C4-2B (cell line): ENCODE measurements around the gene KATNAL1.

ENCODE experiments used
- H3K27ac ChIP-seq: fragments of 450-650 bp; 2 replicates; pipeline ENCODE4 v1.5.1; 2017
- ZFX ChIP-seq: fragments of 450-650 bp; IDR thresholded peaks from 2 replicates; pipeline ENCODE4 v1.6.1; 2017
- TF ChIP-seq, protein P1 (sequence below): fragments of 450-650 bp; conservative IDR thresholded peaks from 2 replicates; pipeline ENCODE4 v1.5.1; 2017; ENCODE audit warnings: mild to moderate bottlenecking

Gene KATNAL1

DNA sequence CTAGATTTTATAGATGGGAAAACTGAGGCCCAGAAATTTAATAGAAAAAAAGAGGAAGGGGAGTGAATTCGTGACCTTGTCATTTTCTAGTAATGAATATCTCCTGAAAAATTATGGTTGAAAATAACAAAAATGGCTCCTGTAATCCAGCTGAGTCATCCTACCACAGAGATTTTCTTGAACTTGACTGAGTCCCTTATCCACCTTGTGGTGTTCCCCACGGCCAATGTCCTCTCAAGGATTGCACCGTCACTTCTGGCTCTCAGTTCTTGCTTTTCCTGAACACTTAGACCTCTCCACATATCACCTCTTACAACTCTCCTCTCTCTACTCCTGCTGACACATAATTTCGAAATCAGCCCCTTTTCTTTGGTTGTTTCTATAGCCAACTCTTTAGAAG lies 1.2 kb upstream of the KATNAL1 start:
- TF ChIP-seq, protein P1, sequence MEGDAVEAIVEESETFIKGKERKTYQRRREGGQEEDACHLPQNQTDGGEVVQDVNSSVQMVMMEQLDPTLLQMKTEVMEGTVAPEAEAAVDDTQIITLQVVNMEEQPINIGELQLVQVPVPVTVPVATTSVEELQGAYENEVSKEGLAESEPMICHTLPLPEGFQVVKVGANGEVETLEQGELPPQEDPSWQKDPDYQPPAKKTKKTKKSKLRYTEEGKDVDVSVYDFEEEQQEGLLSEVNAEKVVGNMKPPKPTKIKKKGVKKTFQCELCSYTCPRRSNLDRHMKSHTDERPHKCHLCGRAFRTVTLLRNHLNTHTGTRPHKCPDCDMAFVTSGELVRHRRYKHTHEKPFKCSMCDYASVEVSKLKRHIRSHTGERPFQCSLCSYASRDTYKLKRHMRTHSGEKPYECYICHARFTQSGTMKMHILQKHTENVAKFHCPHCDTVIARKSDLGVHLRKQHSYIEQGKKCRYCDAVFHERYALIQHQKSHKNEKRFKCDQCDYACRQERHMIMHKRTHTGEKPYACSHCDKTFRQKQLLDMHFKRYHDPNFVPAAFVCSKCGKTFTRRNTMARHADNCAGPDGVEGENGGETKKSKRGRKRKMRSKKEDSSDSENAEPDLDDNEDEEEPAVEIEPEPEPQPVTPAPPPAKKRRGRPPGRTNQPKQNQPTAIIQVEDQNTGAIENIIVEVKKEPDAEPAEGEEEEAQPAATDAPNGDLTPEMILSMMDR: no peak
- no peak for TF ChIP-seq ZFX
- H3K27ac ChIP-seq: no peak overlapping the region

DNA sequence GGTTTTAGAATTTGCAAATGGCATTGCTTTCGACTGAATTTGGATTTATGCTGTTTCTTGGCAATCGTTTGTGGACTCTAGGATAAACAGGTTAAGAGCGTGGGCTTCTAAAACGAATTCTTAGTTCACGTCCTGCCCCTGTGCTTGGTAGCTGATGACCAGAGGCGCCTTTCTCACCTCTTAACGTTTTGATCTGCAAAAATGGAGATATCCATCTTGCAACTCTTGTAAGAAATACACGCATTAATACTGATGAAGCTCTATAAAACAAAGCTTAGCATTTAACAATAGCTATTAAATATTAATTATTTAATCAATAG lies 580 bp upstream of the KATNAL1 start:
- no peak for TF ChIP-seq ZFX
- TF ChIP-seq, protein P1: no peak
- peak overlapping the region; percentile 78 for H3K27ac ChIP-seq

DNA sequence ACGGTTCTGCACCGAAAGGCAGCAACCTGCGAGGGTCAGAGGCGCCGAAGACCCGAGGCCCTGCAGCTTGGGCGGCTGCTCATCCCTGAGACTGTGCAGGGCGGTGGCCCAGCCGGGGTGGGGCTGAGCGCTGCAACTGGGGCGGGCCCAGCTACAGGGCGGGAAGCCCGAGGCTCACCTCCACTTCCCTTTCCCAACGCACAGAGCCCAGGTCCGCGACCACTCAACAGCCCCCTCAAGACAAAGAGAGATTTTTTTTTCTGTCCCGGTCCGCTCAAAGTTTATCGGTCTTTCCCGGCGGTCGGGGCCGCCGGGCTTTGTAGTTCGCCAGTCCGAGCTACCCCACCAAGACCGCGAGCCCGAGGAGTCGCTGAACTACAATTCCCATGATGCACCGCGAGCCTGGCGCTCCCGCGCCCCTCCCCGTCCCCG lies 573 bp downstream of the KATNAL1 start:
- TF ChIP-seq, protein P1: no peak
- TF ChIP-seq ZFX: peak; percentile 72; the same call in 1 of the 2 replicates
- H3K27ac ChIP-seq: peak overlapping the region; percentile 78

DNA sequence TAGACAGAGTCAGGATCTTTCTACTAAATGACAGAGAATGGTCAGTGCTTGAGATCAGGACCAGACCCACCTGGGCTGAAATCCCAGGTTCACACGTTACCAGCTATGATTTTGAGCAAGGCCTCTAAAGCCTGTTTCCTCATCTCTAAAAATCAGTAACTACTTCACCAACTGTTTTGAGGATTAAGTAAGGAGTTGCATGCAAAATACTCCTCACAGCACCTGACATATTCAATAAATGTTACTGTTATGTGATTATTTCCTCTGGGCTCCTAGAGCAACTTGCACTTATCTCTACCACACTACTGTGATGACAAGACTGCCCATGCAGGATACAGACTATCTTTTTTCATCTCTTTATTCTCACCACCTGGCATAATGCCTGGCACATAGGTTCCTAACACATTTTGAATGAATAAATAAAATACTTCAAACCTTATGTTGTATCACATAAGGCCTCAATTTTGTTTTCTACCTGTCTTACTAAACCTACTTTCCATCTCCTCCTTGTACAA lies 1.8 kb downstream of the KATNAL1 start:
- TF ChIP-seq, protein P1: no peak
- TF ChIP-seq ZFX: no peak
- no peak overlapping the region for H3K27ac ChIP-seq

DNA sequence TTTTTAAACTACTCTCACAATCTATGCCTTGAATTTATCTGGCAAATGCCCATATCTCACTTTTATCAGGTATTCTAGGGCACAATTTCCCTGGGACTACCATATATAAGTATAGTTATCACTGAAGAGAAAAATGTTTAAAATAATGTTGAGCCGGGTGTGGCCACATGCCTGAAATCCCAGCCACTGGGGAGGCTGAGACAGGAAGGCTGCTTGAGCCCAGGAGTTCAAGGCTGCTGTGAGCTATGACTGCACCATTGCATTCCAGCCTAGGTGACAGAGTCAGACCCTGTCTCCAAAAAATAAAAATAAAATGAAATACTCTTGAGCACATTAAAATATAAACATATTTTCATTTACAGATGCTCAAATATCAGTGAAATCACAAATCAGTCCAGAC lies 4.1 kb downstream of the KATNAL1 start:
- H3K27ac ChIP-seq: no peak overlapping the region
- TF ChIP-seq ZFX: no peak
- TF ChIP-seq, protein P1: no peak

DNA sequence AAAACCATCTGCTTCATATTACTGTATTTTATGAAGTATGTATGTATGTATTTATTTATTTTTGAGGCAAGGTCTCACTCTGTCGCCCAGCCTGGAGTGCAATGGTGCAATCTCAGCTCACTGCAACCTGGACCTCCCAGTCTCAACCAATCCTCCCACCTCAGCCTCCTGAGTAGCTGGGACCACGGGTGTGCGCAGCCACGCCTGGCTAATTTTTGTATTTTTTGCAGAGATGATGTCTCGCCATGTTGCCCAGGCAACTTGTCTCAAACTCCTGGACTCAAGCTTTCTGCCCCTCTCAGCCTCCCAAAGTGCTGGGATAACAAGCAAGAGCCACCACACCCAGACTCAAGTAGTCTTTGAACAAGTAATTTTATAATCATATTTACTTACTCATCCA lies 5.5 kb downstream of the KATNAL1 start:
- TF ChIP-seq, protein P1: no peak
- no peak for TF ChIP-seq ZFX
- no peak overlapping the region for H3K27ac ChIP-seq

DNA sequence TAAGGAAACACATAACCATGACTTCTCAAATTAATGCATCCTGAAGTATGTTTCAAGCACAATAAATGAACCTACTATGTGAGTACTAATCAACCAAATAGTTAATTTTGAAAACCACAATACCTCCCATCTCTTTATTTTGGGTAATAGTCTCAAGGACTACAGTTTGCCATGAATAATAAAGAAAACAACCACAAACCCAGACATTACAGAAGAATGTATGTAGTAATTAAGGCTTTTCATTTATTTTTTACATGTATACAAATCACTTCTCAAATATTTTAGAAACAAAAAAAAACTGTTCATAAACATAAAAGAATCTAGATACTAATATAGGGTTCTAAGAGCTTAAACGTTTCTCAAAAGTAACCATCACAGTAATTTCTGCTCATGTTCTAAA lies 6.8 kb downstream of the KATNAL1 start:
- no peak for TF ChIP-seq ZFX
- TF ChIP-seq, protein P1: no peak
- no peak overlapping the region for H3K27ac ChIP-seq
